Activated naive CD8-positive, alpha-beta T cell treated with anti-CD3 and anti-CD28 coated beads for 36 hours (primary cell): Measurements from ENCODE around the gene TMEM187. TPM values are rescaled to one million over a fixed set of nuclear protein-coding genes. Genes with fewer than 3 reads are reported as not detected.

Source experiments
- DNase-seq: peaks from one replicate; pipeline ENCODE4 v3.0.0; 2021
- H3K27ac Mint-ChIP-seq: one replicate; pipeline ENCODE4 v1.8.0; 2022; ENCODE audit warnings: mild to moderate bottlenecking, moderate library complexity, mixed read lengths
- H3K27me3 Mint-ChIP-seq: one replicate; pipeline ENCODE4 v1.8.0; 2022; ENCODE audit warnings: mild to moderate bottlenecking, mixed read lengths
- H3K36me3 Mint-ChIP-seq: one replicate; pipeline ENCODE4 v1.8.0; 2021; ENCODE audit warnings: mild to moderate bottlenecking, mixed read lengths
- H3K4me1 Mint-ChIP-seq: one replicate; pipeline ENCODE4 v1.8.0; 2021; ENCODE audit warnings: mixed read lengths
- H3K4me3 Mint-ChIP-seq: one replicate; pipeline ENCODE4 v1.8.0; 2022; ENCODE audit warnings: mild to moderate bottlenecking, moderate library complexity, mixed read lengths
- H3K9me3 Mint-ChIP-seq: one replicate; pipeline ENCODE4 v1.8.0; 2022; ENCODE audit warnings: mixed read lengths
- total RNA-seq, 2 experiments: library from RNA; stranded (reverse); gene quantifications; one replicate each; pipeline ENCODE4 v1.2.3, GENCODE V29; 2021

The TMEM187 gene
- total RNA-seq, 2 experiments from 2014 or later, result 3.4 to 6.2 TPM

DNA sequence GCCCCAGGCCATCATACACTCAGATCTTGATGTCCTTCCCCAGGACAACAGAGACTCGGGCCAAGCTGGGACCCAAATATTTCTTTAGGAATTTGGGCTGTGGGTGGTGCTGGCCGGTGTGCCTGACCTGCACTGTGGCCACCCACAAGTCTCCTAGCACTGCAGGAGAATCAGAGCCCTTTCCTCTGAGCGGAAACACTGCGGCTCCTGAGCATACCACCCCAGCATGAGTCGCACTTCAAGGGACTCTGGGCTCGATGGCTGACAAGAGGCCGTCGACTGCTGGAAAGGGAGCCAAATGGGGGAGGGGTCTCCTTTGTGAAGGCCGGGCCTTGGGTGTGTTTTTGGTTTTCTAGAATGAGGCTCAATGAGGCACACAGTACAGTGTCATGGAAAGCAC lies 60.1 kb downstream of the TMEM187 start:
- H3K27me3 Mint-ChIP-seq, result no peaks in the 10 kb centered on the region
- peaks cover 6% of the 10 kb centered on the region for H3K36me3 Mint-ChIP-seq
- no peak for DNase-seq
- peaks cover 9% of the 10 kb centered on the region for H3K4me1 Mint-ChIP-seq
- H3K4me3 Mint-ChIP-seq, result no peak overlapping the region
- no peak overlapping the region for H3K27ac Mint-ChIP-seq
- H3K9me3 Mint-ChIP-seq, result no peaks in the 10 kb centered on the region

Other genes starting within 250 kb of the TMEM187 start
- gene BCAP31, start 248.4 kb upstream of the TMEM187 start, total RNA-seq, result 100 to 1,000 TPM; 103 to 109 TPM
- 1 to 10 TPM; 4.1 to 4.3 TPM for gene ABCD1, start 247.9 kb upstream of the TMEM187 start, total RNA-seq
- 1 to 10 TPM; 2.8 to 4.2 TPM for gene PLXNB3, start 208.5 kb upstream of the TMEM187 start, total RNA-seq
- gene SRPK3, start 191.7 kb upstream of the TMEM187 start, total RNA-seq, result not detected
- 10 to 100 TPM; 55.9 to 58.1 TPM for gene IDH3G, start 178.4 kb upstream of the TMEM187 start, total RNA-seq
- 100 to 1,000 TPM; 133 to 145 TPM for gene SSR4, start 178.1 kb upstream of the TMEM187 start, total RNA-seq
- under 1 TPM; 0.38 to 0.70 TPM for gene PDZD4, start 142.2 kb upstream of the TMEM187 start, total RNA-seq
- gene L1CAM, start 86.6 kb upstream of the TMEM187 start, total RNA-seq, result under 1 TPM; 0.16 to 0.29 TPM
- not detected for gene AVPR2, start 68.1 kb upstream of the TMEM187 start, total RNA-seq
- 100 to 1,000 TPM; 112 to 123 TPM for gene ARHGAP4, start 46.5 kb upstream of the TMEM187 start, total RNA-seq
- 100 to 1,000 TPM; 150 to 153 TPM for gene NAA10, start 37.7 kb upstream of the TMEM187 start, total RNA-seq
- gene RENBP, start 28.1 kb upstream of the TMEM187 start, total RNA-seq, result 10 to 100 TPM; 15.2 to 15.7 TPM
- gene HCFC1, start 936 bp upstream of the TMEM187 start, total RNA-seq, result 100 to 1,000 TPM; 140 to 142 TPM
- 100 to 1,000 TPM; 155 to 159 TPM for gene IRAK1, start 47.1 kb downstream of the TMEM187 start, total RNA-seq
- gene MECP2, start 125.0 kb downstream of the TMEM187 start, total RNA-seq, result 10 to 100 TPM; 50.9 to 53.1 TPM
- gene OPN1LW, start 171.5 kb downstream of the TMEM187 start, total RNA-seq, result not detected
- not detected for gene OPN1MW, start 209.8 kb downstream of the TMEM187 start, total RNA-seq
- gene OPN1MW2, start 247.0 kb downstream of the TMEM187 start, total RNA-seq, result not detected